OCI-LY1 (cell line): ENCODE data around the gene NCAPH2.

Source experiments
- H2AFZ ChIP-seq: fragments of 200-600 bp; sonication (generic), shearing (Covaris generic); 2 replicates; pipeline ENCODE4 v1.6.0; 2014; ENCODE audit warnings: antibody characterized with exemption, mild to moderate bottlenecking, low read length
- H3F3A ChIP-seq: fragments of 200-600 bp; sonication (generic), shearing (Covaris generic); 2 replicates; pipeline ENCODE4 v1.6.0; 2014; ENCODE audit warnings: mild to moderate bottlenecking, antibody characterized with exemption, low read length, moderate library complexity; ENCODE audit not compliant: insufficient read depth
- H3K27ac ChIP-seq: fragments of 200-600 bp; sonication (generic); 2 replicates; pipeline ENCODE4 v1.5.1; 2014; ENCODE audit warnings: low read length, mixed run types, mild to moderate bottlenecking, low read depth; ENCODE audit not compliant: poor library complexity, severe bottlenecking
- H3K27me3 ChIP-seq: fragments of 200-600 bp; sonication (generic); 2 replicates; pipeline ENCODE4 v1.6.0; 2014; ENCODE audit warnings: antibody characterized with exemption, mild to moderate bottlenecking, low read length, moderate library complexity; ENCODE audit not compliant: insufficient read depth
- H3K36me3 ChIP-seq: fragments of 200-600 bp; sonication (generic); 2 replicates; pipeline ENCODE4 v1.6.1; 2014; ENCODE audit warnings: mild to moderate bottlenecking, antibody characterized with exemption, low read length, moderate library complexity, mixed read lengths; ENCODE audit not compliant: insufficient read depth
- H3K4me1 ChIP-seq: fragments of 200-600 bp; sonication (generic); 2 replicates; pipeline ENCODE4 v1.5.1; 2014; ENCODE audit warnings: mild to moderate bottlenecking, low read length, moderate library complexity; ENCODE audit not compliant: insufficient read depth, severe bottlenecking
- H3K4me2 ChIP-seq: fragments of 200-600 bp; sonication (generic), shearing (Covaris generic); 2 replicates; pipeline ENCODE4 v1.6.1; 2014; ENCODE audit warnings: low read length
- H3K4me3 ChIP-seq: fragments of 200-600 bp; sonication (generic); 2 replicates; pipeline ENCODE4 v1.5.1; 2014; ENCODE audit warnings: low read length, low read depth, mild to moderate bottlenecking, mixed read lengths; ENCODE audit not compliant: poor library complexity, severe bottlenecking
- H3K79me2 ChIP-seq: fragments of 200-600 bp; shearing (Covaris generic); 2 replicates; pipeline ENCODE4 v1.6.1; 2016; ENCODE audit warnings: mixed run types, low read length, mixed read lengths; ENCODE audit not compliant: insufficient read depth
- H3K9ac ChIP-seq: fragments of 200-600 bp; sonication (generic), shearing (Covaris generic); 2 replicates; pipeline ENCODE4 v1.6.1; 2014; ENCODE audit warnings: mild to moderate bottlenecking, low read length, mixed read lengths
- H3K9me2 ChIP-seq: fragments of 200-600 bp; sonication (generic), shearing (Covaris generic); 2 replicates; pipeline ENCODE4 v1.6.1; 2014; ENCODE audit warnings: low read depth, mild to moderate bottlenecking, low read length, mixed read lengths
- H3K9me3 ChIP-seq: fragments of 200-600 bp; shearing (Covaris generic); 2 replicates; pipeline ENCODE4 v1.6.1; 2014; ENCODE audit warnings: low read length, mixed read lengths
- H4K20me1 ChIP-seq: fragments of 200-600 bp; sonication (generic), shearing (Covaris generic); 2 replicates; pipeline ENCODE4 v1.6.0; 2016; ENCODE audit warnings: mild to moderate bottlenecking, low read length; ENCODE audit not compliant: insufficient read depth
- CTCF ChIP-seq: fragments of 200-600 bp; sonication (generic), shearing (Covaris generic); IDR thresholded peaks from 2 replicates; pipeline ENCODE4 v1.5.1; 2017; ENCODE audit warnings: mild to moderate bottlenecking, antibody characterized with exemption, low read length, moderate library complexity, mixed read lengths
- EZH2 ChIP-seq: fragments of 200-600 bp; sonication (generic), shearing (Covaris generic); IDR thresholded peaks from 2 replicates; pipeline ENCODE4 v1.8.0; 2017; ENCODE audit warnings: borderline replicate concordance, mixed run types, mild to moderate bottlenecking, antibody characterized with exemption, low read length, moderate library complexity, mixed read lengths

Gene NCAPH2

DNA sequence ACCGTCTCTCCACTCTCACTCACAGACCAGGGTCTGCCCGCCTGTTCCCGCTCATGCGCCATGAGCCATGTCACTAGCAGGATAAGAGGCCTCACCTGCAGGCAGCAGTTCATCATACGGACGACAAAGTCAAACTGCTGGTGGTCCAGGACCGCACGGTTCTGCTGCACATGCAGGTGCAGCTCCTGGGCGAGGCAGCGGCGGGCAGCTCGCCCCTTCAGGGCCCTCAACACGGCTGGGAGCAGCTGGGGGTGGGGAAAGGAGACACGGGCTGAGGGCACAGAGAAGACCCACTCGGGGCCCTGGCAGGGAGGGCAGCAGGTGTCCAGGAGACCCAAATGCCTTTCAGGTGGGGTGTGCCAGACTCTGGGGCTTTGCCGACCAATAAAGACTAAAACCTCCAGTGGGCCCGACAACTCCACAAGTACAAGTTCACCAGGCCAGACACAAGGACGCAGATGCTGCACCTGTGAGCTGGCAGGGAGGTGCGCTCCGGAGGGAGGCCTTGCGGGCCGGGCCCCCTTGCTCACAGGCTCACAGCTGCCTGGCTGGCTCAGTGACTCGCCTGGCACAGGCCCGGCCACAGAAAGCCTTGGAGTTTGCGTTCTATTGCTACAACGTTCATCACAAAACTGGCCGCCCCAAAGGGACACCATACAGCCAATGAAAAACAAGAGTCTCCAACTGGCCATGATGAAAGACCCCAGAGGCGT is 44.7 kb upstream of the NCAPH2 start:
- H3K79me2 ChIP-seq: no peaks in the 10 kb centered on the region
- no peak overlapping the region for H3K27ac ChIP-seq
- no peaks in the 10 kb centered on the region for H3F3A ChIP-seq
- no peak overlapping the region for H3K9ac ChIP-seq
- no peak overlapping the region for H3K4me2 ChIP-seq
- no peaks in the 10 kb centered on the region for H3K27me3 ChIP-seq
- H3K9me2 ChIP-seq: no peaks in the 10 kb centered on the region
- peaks cover 89% of the 10 kb centered on the region for H3K36me3 ChIP-seq
- H4K20me1 ChIP-seq: no peaks in the 10 kb centered on the region
- no peak for TF ChIP-seq EZH2
- no peak for TF ChIP-seq CTCF
- H3K9me3 ChIP-seq: no peaks in the 10 kb centered on the region
- H2AFZ ChIP-seq: no peak overlapping the region
- H3K4me1 ChIP-seq: peaks cover 14% of the 10 kb centered on the region
- no peak overlapping the region for H3K4me3 ChIP-seq

DNA sequence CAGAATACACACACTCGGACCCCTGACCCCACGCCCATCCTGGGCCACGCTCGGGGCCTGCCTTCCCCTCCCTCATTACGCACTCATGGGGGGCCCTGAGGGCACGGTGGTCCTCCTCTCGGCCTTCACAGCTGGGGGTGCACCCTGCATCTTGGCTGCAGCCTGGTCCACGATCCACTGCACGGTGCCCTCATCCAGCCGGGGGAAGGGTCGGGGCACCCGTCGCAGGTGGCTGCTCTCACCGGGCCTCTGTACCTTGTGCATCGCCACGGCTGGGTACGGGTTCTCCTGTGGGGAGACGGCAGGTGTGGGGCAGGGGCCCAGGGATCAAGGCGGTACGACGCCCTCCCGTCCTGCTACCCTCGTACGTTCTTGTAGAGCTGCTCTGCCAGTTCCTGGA is 43.6 kb upstream of the NCAPH2 start:
- H3K27me3 ChIP-seq: no peaks in the 10 kb centered on the region
- H3K4me2 ChIP-seq: no peak overlapping the region
- peaks cover 78% of the 10 kb centered on the region for H3K36me3 ChIP-seq
- no peak overlapping the region for H3K4me3 ChIP-seq
- H3K27ac ChIP-seq: no peak overlapping the region
- H4K20me1 ChIP-seq: no peaks in the 10 kb centered on the region
- H2AFZ ChIP-seq: no peak overlapping the region
- TF ChIP-seq EZH2: no peak
- no peak for TF ChIP-seq CTCF
- H3K4me1 ChIP-seq: peaks cover 26% of the 10 kb centered on the region
- H3K79me2 ChIP-seq: no peaks in the 10 kb centered on the region
- H3K9ac ChIP-seq: no peak overlapping the region
- H3K9me3 ChIP-seq: no peaks in the 10 kb centered on the region
- H3K9me2 ChIP-seq: no peaks in the 10 kb centered on the region
- H3F3A ChIP-seq: no peaks in the 10 kb centered on the region

DNA sequence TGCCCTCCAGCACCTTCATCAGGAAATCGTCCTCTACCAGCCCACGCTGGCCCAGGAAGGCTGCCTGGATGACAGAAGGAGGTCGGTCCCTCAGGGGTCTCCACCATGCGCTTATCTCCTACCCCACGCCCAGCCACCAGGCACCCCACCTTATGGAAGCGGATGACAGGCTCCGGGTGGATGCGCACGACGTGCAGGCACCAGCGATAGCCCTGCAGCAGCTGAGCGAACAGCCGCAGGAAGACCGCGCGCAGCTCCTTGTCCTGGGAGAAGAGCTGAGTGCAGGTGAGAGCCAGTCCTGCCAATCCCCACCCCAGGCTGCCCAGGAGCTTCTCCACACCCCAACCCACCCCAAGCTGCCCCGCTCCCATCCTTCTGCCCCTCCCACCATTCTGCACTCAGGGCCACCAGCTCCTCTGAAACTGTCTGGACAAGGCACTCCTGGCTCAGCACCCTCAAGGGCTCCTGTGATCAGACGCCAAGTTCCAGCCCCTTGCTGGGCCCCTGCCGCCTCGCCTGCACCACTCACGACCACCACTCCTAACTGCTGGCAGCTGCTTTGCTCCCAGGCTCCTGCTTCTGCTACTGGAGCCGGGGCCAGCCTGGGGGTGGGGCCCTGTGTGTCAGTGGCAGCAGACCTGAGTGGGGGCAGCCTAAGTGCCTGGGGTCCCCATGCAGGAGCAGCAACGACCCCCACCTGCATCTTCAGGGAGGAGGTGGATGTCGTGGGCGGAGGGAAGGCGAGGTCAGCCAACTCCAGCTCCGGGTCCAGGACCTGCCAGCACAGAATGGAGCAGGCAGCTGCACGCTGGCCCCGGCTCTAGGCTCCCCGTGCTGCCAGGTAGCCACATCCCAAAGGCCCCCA is 42.7 kb upstream of the NCAPH2 start:
- no peaks in the 10 kb centered on the region for H3K9me2 ChIP-seq
- TF ChIP-seq CTCF (no peak), EZH2 (no peak)
- no peaks in the 10 kb centered on the region for H3K27me3 ChIP-seq
- no peak overlapping the region for H3K4me3 ChIP-seq
- H3K27ac ChIP-seq: no peak overlapping the region
- H3K79me2 ChIP-seq: no peaks in the 10 kb centered on the region
- no peak overlapping the region for H3K9ac ChIP-seq
- peaks cover 34% of the 10 kb centered on the region for H3K4me1 ChIP-seq
- no peak overlapping the region for H3K4me2 ChIP-seq
- no peaks in the 10 kb centered on the region for H3F3A ChIP-seq
- peaks cover 70% of the 10 kb centered on the region for H3K36me3 ChIP-seq
- H2AFZ ChIP-seq: no peak overlapping the region
- no peaks in the 10 kb centered on the region for H4K20me1 ChIP-seq
- H3K9me3 ChIP-seq: no peaks in the 10 kb centered on the region
